ENCODE measurements around the gene EED.

EED gene

DNA sequence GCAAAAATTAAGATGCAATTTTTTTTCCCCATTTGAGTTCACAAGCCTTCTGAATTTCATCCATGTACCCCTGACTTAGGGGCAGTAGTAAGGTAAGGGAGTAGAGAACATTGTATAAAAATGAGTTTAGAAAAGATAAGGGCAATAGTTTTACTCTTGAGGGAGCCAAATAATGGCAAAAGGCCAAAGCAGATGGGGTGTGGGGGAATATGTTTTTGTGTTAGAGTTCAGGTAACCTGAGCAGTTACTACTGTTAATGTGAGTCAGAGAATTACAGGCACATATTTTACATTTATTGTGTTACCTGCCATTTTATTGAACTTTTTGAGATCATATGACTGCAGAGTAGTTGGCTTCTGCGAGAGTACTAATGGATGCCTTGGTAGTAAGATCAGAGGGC lies 3.1 kb downstream of the EED start:
- DNase-seq (ENCODE audit: low read depth in 3 of 3, low spot score in 1 of 3): no peak

DNA sequence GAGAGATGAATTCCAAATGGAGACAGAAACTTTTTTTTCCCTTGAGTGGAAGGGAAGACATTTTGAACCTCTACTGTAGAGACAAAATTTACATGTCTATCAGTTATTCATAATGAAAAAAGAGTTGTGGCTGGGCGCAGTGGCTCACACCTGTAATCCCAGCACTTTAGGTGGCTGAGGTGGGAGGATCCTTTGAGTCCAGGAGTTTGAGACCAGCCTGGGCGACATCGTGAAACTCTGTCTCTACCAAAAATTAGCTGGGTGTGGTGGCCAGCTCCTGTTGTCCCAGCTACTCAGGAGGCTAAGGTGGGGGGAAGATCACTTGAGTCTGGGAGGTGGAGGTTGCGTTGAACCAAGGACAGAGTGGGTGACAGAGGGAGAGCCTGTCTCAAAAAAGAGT lies 4.1 kb downstream of the EED start:
- DNase-seq (ENCODE audit: low read depth in 3 of 3, low spot score in 1 of 3): no peak

DNA sequence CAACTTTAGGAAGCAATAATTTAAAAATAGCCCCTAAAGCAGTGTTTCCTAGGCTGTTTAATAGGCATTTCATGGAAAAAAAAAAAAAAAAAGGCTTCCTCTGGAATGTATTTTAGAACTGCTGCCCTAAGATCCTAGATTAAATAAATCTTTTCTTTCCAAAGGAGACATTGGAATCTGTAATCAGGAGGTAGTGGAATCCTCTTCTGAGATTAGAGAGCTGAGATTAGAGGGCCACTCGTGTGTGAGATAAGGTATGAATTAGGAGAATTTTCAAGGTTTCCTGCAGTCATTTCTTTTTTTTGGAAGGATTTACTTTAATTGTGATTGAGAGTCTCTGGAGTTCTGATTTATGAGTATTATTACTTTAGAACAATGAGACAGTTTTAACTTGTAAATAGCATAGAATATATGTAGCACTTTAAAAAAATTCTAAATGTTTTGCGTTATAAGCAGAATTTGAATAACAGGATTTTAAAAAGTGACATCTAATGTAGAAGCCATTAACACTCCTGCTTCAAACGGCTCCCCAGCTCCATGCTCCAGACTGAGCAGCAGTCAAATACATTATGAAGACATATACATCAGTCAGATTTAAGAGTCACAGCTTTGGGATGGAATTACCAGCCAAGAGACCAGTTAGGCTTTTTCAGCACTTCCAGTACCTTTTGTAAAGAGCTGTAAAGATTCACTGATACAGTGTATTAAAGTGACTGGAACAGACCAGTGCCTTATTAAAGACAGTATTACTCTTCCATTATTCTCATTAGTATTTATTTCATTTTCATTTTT lies 5.0 kb downstream of the EED start:
- no peak for DNase-seq (ENCODE audit: low read depth in 3 of 3, low spot score in 1 of 3)

DNA sequence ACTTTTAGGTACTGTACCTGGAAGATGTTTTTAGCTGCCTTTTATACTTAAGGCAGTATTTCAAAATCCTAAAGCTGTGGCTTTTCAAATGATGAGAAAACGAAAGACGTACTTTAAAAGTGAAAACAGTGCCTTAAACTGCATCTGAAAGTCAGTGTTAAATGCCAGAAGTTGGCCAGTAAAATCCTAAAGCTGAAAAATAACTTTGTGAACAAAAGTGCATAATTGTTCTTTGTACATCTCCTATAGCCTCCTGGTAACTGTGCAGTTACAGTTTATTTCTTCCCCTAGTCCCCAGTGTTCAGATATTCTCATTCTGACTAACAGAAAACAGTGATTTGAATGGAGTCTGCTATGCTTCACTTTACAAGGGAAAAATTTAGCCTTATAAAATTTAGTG lies 6.8 kb downstream of the EED start:
- no peak for DNase-seq (ENCODE audit: low read depth in 3 of 3, low spot score in 1 of 3)

DNA sequence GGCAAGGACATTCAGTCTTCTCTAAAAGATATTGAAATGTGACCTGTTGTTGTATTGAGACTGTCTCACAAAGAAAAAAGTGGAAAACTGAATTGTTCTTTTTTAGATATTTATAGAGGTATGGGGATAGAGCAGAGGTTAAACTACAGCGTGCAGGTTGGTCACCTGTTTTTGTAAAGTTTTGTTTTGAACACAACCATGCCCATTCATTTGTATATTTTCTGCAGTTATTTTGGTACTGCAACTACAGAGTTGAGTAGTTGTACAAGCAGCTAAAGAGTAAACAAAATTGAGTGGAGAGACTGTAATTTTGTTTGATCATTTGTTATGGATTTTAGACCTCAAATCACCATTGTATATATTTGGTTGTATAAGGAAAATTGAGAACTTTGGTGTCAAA lies 11.3 kb downstream of the EED start:
- DNase-seq (ENCODE audit: low read depth in 3 of 3, low spot score in 1 of 3): no peak

DNA sequence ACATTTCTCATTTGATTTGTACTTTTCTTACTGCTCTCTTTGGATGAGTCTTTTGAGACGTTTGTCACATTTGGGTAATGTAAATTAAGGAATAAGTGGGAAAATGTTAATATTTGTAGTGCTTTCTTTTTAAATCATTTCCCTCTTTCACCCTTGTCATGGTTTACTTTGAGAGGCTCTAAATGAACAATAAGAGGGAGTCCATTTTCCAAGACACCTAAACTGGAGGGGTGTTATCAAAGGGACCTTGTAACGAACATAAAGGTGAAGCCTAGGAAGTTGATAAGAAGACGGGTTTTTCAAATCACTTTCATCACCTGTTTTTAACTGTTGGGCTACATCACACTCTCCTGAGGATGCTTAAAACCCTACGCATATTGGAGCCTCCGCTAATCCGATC lies 12.1 kb downstream of the EED start:
- DNase-seq (ENCODE audit: low read depth in 3 of 3, low spot score in 1 of 3): no peak

DNA sequence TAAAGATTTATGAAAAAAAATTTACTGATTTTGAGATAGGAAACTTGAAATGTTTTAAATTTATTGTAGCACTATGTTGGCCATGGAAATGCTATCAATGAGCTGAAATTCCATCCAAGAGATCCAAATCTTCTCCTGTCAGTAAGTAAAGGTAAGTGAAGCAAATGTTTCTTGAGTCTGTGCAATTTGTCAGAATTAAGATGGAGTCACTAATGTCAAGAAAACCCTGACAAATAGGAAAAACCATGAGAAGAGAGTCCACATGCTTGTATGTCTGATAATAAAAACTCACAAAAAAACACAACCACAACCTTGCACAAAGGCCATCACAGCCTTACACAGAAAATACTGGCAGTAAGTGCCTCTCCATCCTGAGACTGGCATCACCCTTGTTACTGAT lies 12.9 kb downstream of the EED start:
- no peak for DNase-seq (ENCODE audit: low read depth in 3 of 3, low spot score in 1 of 3)

DNA sequence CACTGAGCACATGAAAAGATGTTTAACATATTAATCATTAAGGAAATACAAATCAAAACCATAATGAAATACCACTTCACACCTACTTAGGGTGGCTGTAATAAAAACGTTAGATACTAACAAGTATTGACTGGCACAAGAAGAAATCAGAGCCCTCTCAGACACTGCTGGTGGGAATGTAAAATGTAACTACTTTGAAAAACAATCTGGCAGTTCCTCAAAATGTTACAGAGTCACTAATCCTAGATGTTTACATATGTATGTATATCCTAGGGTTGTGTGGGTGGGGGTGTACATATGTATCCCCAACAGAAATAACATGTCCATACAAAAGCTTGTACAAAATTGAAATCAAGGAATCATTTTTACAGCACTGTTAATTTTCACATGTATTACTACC lies 15.2 kb downstream of the EED start:
- DNase-seq (ENCODE audit: low read depth in 3 of 3, low spot score in 1 of 3): no peak

DNA sequence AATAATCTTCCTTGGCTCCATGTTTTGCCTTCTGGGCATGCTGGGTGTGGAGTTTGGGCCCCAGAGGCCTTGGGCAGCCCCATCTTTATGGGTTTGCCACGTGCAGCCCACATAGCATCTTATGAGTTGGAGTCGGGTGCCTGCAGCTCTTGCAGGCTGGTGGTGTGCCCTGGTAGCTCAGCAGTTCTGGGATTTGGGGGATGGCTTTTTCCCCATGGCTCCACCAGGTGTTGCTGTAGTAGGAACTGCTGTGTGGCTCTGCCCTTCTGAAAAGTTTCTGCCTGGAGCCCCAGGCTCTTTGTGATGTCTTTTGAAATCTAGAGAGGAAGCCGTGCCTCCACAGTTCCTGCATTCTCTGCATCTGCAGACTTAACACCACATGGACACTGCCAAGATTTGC lies 16.8 kb downstream of the EED start:
- no peak for DNase-seq (ENCODE audit: low read depth in 3 of 3, low spot score in 1 of 3)

DNA sequence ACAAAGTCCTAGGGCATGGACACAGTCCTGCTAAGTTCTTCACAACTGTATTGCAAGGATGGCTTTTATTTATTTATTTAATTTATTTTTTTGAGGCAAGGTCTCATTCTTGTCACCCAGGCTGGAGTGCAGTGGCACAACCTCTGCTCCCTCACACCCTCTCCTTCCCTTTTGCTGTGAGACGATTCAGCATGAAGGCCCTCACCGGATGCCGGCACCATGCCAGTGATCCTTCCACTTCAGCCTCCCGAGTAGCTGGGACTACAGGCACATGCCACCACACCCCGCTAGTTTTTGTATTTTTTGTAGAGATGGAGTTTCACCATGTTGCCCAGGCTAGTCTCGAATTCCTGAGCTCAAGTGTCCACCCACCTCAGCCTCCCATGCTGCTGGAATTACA lies 17.8 kb downstream of the EED start:
- DNase-seq (ENCODE audit: low read depth in 3 of 3, low spot score in 1 of 3): no peak

DNA sequence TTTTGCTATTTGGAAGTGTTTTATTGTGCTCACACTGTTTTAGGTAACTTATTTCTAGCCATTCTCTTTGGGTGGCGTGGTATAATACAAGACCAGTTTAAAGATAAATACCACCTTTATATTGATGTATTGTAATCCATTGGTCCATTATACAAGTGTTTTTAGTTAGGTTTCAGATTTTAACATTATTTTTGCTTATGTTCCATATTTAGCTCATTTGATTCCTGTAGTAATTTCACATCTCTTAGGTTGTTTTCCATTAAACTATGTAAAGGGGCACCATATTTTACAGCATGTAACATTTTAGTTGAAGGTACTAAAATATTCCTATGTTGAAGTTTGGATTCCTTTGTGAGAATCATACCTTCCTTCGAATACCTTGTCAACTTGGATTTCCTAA lies 20.1 kb downstream of the EED start:
- DNase-seq (ENCODE audit: low read depth in 3 of 3, low spot score in 1 of 3): no peak

DNA sequence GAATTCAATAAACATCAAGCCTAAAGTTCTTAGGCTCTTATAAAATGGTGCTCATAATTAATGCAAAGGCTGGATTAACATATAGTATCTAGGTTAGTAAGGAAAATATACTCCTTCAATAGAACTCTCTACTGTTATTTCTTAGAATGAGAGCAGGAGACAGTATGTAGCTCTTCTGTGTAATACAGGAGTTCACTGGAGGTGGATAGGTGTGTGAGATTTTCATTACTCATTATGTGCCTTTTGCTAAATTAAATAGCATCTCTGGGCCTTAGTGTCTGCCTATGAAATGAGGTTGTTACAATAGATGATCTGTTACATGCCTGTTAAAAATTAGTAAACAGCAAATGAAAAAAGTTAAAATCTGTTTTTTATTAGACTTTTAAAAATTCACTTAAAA lies 20.6 kb downstream of the EED start:
- DNase-seq (ENCODE audit: low read depth in 3 of 3, low spot score in 1 of 3): no peak

DNA sequence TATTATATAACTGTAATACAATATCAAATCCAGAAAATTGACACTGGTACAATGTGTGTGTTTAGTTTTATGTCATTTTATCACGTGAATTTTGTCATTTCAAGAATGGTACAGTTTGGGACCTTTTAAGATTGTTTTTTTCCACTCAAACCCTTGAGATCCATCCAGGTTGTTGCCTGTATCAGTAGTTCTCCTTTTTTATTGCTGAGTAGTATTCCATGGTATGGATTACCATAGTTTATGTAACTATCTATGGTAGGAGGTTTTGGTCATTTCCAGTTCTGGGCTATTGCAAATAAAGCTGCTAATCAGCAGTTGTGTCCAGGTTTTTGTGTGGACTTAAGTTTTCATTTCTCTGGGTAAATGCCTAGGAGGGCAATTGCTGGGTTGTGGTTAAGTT lies 25.1 kb downstream of the EED start:
- no peak for DNase-seq (ENCODE audit: low read depth in 3 of 3, low spot score in 1 of 3)

DNA sequence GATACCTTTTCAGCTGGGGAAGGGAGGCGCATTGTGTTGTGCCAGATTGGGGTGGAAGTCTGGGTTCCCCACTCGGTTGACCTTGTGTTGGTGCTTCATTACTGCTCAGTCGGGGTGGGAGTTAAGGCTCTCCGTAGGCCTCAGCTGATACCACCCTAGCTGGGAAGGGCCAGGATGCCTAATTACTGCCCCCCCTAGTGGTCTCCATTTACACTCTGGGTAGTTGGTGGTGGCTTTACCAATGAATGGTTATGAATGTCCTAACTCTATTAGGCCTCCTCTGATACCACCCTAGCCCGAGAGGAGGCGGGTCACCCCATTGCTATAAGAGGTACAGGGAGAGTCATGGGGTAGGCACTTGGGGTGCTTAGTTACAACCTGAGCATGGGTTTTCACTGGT lies 29.9 kb downstream of the EED start:
- DNase-seq (ENCODE audit: low read depth in 3 of 3, low spot score in 1 of 3): no peak

DNA sequence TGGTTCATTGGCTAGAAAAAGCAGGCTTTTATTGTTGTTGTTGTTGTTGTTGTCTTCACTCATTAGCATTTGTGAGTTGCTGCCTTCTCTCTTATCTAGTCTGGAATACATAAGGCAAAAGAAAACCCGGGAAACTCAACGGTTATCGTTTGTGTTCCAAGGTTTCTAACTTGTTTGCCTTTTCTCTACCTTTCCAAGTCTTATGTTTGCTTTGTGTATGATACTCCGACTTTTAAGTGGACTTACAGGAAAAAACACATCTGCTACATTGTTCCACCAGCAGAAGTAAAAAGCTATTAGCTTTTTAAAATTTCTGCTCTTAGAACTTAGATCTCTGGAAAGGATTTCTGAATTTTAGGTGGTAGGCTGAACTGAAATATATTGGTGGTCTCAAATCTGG lies 30.4 kb downstream of the EED start:
- DNase-seq (ENCODE audit: low read depth in 3 of 3, low spot score in 1 of 3): no peak

DNA sequence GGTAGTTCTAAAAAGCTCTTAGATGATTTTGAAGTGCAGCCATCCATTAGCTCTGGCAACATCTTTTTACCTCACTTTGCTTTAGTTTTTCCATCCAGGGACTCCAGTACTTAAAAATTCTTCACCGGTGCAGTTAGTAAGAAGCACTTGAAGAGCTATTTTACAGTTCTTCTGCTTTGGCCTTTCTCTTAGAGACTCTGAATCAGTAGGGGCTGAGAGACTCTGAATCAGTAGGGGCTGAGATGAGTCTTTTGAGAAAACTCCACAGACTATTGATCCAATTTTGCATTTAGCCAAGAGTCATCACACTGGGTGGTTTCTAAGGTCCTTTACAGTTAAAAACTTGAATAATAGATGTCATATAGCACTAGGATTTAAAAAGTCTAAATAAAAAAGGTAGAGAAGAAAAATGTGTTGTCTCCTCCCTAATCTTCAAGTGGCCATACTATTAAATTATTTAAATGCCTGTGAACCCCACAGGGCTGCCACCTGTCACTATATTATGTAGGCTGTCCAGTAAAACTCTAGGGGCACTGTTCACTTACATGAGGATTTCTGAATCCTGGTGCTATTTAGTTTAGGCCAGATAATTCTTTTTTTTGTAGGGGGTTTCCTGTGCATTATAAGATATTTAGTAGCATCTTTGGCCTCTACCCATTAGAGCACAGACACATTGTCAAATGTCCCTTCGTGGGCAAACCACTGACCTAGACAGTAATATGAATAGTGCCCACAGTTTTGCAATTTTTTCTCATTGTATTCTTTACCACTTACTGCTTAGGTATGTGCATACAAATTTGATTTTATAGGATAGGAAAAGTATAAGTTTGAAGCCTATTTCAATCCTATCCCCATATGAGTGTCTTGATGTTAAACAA lies 31.2 kb downstream of the EED start:
- no peak for DNase-seq (ENCODE audit: low read depth in 3 of 3, low spot score in 1 of 3)

DNA sequence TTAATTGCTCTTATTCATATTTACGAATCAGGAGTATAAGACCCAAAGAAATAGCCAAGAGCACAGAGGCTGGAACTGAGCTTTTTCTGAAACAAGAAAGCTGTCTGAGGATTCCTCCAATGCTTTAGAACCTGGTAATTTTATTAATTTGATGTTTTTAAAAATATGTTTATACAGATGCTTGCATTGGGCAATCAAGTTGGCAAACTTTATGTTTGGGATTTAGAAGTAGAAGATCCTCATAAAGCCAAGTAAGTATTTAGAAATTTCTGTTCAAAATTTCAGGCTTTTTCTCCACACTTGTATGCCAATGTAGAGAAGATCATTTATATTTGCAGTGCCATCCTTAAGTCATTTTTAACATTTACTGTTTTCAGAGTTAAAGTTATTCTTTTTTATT lies 33.2 kb downstream of the EED start:
- DNase-seq (ENCODE audit: low read depth in 3 of 3, low spot score in 1 of 3): no peak

DNA sequence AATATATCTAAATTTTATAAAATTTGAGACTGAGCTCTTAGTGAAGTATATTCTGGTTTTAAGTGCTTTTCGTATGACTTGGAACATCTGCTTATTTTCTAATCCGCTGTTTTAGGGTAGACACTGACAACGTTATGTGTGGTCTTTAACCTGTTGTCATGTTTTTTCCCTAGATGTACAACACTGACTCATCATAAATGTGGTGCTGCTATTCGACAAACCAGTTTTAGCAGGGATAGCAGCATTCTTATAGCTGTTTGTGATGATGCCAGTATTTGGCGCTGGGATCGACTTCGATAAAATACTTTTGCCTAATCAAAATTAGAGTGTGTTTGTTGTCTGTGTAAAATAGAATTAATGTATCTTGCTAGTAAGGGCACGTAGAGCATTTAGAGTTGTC lies 33.7 kb downstream of the EED start:
- no peak for DNase-seq (ENCODE audit: low read depth in 3 of 3, low spot score in 1 of 3)

DNA sequence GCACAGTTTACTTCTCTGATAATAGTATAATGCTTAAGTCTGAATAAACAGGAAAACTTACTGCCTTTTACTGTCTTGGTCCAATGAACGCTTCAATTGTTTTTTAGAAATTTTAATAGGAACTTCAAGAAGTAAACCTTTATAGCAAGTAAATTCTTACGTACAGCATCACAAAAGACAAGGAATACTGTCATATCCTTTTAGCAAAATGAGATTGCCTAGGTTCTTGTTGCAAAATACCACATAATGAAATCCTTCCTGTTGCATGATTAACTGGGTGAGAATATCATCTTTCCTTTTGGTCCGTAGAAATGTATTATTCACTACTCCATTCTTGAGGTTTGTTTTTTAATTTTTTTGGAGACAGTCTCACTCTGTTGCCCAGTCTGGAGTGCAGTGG lies 35.2 kb downstream of the EED start:
- DNase-seq (ENCODE audit: low read depth in 3 of 3, low spot score in 1 of 3): no peak

DNA sequence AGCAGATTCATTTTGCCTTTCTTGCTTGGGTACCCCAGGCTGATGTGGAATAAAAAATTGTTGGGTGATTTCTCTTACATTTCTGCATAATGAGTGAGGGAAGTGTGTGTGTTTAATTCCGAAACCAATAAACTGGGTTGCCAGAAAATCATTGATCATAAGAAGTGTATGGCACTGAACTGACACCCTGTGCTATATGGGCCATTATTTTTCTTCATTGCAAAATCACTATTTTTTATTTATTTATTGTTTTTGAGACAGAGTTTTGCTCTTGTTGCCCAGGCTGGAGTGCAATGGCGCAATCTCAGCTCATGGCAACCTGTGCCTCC lies 42.9 kb downstream of the EED start:
- no peak for DNase-seq (ENCODE audit: low read depth in 3 of 3, low spot score in 1 of 3)

DNA sequence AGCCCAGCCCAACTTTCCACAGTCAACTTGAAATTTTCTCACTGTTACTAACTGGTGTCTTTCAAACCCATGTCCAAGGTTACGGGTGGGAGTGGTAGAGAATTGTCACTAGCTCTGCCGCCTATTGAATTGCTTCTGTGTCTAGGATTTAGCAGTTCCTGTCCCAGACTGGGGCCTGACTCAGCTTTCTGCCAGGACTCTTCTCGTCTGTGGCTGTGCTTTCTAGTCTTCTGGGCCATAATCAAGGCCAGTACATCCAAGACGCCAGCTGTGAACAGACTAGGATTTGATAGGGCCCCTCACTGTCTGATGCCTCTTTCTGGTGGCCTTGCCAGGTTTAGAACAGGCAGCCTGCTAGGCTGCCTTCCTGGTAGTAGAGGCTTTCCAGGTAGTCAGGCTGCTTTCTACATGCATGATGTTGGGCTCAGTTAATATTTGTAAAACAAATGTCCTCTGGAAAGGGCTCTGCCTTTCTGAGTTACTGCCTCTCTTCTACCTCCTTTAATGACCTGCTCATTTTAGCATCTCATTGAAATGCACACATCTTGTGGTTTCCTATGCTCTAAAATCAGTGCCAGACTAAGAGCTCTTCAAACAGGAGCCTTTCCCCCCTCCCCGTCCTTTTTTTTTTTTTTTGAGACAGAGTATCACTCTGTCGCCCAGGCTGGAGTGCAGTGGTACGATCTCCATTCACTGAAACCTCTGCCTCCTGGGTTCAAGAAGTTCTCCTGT lies 44.4 kb downstream of the EED start:
- DNase-seq (ENCODE audit: low read depth in 3 of 3, low spot score in 1 of 3): no peak

Measured in stimulated activated CD4-positive, alpha-beta T cell treated with anti-CD3 and anti-CD28 coated beads, TNF-alpha, amount 100 ng/mL, for 1 hour (primary cell).